H1 (cell line): ENCODE measurements around the gene PYY. TPM values are rescaled to one million over a fixed set of nuclear protein-coding genes. Genes with fewer than 3 reads are reported as not detected.
A peak's percentile ranks its signal among the peaks of the same experiment; 100 is the strongest.

Experiments used
- BCL11A ChIP-seq, 2 experiments: IDR thresholded peaks; one replicate each; pipeline ENCODE4 v1.6.1; 2011; ENCODE audit warnings: low read depth in 2 of 2, low read length in 2 of 2, mild to moderate bottlenecking in 2 of 2
- CHD1 ChIP-seq: IDR thresholded peaks from 2 replicates; pipeline ENCODE4 v1.6.1; 2012; ENCODE audit warnings: low read depth, low read length, improper control_type of control experiment
- CHD2 ChIP-seq: IDR thresholded peaks from 2 replicates; pipeline ENCODE4 v1.6.1; 2012; ENCODE audit warnings: low read length, improper control_type of control experiment
- E2F6 ChIP-seq: IDR thresholded peaks from 2 replicates; pipeline ENCODE4 v1.6.1; 2012; ENCODE audit warnings: inconsistent platforms
- EGR1 ChIP-seq: IDR thresholded peaks from 2 replicates; pipeline ENCODE4 v1.6.1; 2011; ENCODE audit warnings: low read depth, low read length, borderline replicate concordance
- GABPA ChIP-seq: IDR thresholded peaks from 2 replicates; pipeline ENCODE4 v1.6.1; 2011; ENCODE audit warnings: mild to moderate bottlenecking, low read length, moderate library complexity, borderline replicate concordance; ENCODE audit not compliant: insufficient read depth
- HDAC6 ChIP-seq: IDR thresholded peaks from one replicate; pipeline ENCODE4 v1.7.1; 2012; ENCODE audit warnings: low read depth, mild to moderate bottlenecking, inconsistent platforms, low read length, moderate library complexity
- JUN ChIP-seq: IDR thresholded peaks from 2 replicates; pipeline ENCODE4 v1.6.1; 2011; ENCODE audit warnings: low read depth, mild to moderate bottlenecking, improper control_type of control experiment, low read length
- KDM1A ChIP-seq: fragments of 200-600, 300-600 bp; sonication (generic); IDR thresholded peaks from 2 replicates; pipeline ENCODE4 v1.7.1; 2016; ENCODE audit warnings: mild to moderate bottlenecking, low read length, borderline replicate concordance
- KDM4A ChIP-seq: IDR thresholded peaks from one replicate; pipeline ENCODE4 v1.7.1; 2012; ENCODE audit warnings: low read depth, mild to moderate bottlenecking, moderate library complexity, low read length, inconsistent platforms; ENCODE audit not compliant: severe bottlenecking
- KDM5A ChIP-seq: fragments of 200-600 bp; IDR thresholded peaks from 2 replicates; pipeline ENCODE4 v1.7.1; 2012; ENCODE audit warnings: mild to moderate bottlenecking, low read length, inconsistent platforms, mixed read lengths
- MAX ChIP-seq: IDR thresholded peaks from 2 replicates; pipeline ENCODE4 v1.6.1; 2012; ENCODE audit warnings: inconsistent platforms
- NRF1 ChIP-seq: IDR thresholded peaks from 2 replicates; pipeline ENCODE4 v1.6.1; 2011; ENCODE audit warnings: mild to moderate bottlenecking, low read depth, low read length, improper control_type of control experiment
- POLR2AphosphoS5 ChIP-seq: IDR thresholded peaks from 2 replicates; pipeline ENCODE4 v1.6.1; 2011; ENCODE audit warnings: low read depth, low read length
- POU5F1 ChIP-seq: IDR thresholded peaks from 2 replicates; pipeline ENCODE4 v1.6.1; 2011; ENCODE audit warnings: low read depth, mild to moderate bottlenecking, low read length, moderate library complexity
- RFX5 ChIP-seq: IDR thresholded peaks from 2 replicates; pipeline ENCODE4 v1.6.1; 2011; ENCODE audit warnings: low read depth, low read length, improper control_type of control experiment, borderline replicate concordance
- SIN3A ChIP-seq, 2 experiments: IDR thresholded peaks in 1 of 2; conservative IDR thresholded peaks in 1 of 2; 2 replicates each; pipeline ENCODE4 v1.6.1; 2011 to 2012; ENCODE audit warnings: low read length in 2 of 2, improper control_type of control experiment in 1 of 2, low read depth in 1 of 2, mild to moderate bottlenecking in 1 of 2
- SIX5 ChIP-seq: IDR thresholded peaks from 2 replicates; pipeline ENCODE4 v1.6.1; 2011; ENCODE audit warnings: mild to moderate bottlenecking, low read depth, low read length
- SP1 ChIP-seq: IDR thresholded peaks from 2 replicates; pipeline ENCODE4 v1.6.1; 2011; ENCODE audit warnings: low read depth, low read length
- SP2 ChIP-seq: IDR thresholded peaks from 2 replicates; pipeline ENCODE4 v1.6.1; 2012; ENCODE audit warnings: mild to moderate bottlenecking, low read length, inconsistent platforms
- SP4 ChIP-seq: IDR thresholded peaks from 2 replicates; pipeline ENCODE4 v1.6.1; 2012; ENCODE audit warnings: low read length, inconsistent platforms
- SRF ChIP-seq: IDR thresholded peaks from 2 replicates; pipeline ENCODE4 v1.6.1; 2011; ENCODE audit warnings: mild to moderate bottlenecking, low read depth, low read length, moderate library complexity
- SUZ12 ChIP-seq: fragments of 200-600 bp; sonication (generic); IDR thresholded peaks from 2 replicates; pipeline ENCODE4 v1.6.1; 2012; ENCODE audit warnings: mild to moderate bottlenecking, inconsistent platforms, low read length, moderate library complexity, mixed read lengths
- TAF1 ChIP-seq: IDR thresholded peaks from 2 replicates; pipeline ENCODE4 v1.6.1; 2011; ENCODE audit warnings: mild to moderate bottlenecking, low read depth, low read length
- TBP ChIP-seq: IDR thresholded peaks from 2 replicates; pipeline ENCODE4 v1.6.1; 2011; ENCODE audit warnings: low read depth, low read length, improper control_type of control experiment
- polyA plus RNA-seq, 7 experiments: library from polyadenylated mRNA; depleted of rRNA in 3 of 7; stranded (reverse) in 5 of 7; unstranded in 2 of 7; fragments of >200 nt in 5 of 7; fragments of 200-250 nt in 2 of 7; gene quantifications; 1 replicate in 5 of 7; 2 replicates in 1 of 7; 4 replicates in 1 of 7; pipeline versions ENCODE4 v1.2.1 to v1.2.3, GENCODE V29; 2011 to 2013; ENCODE audit warnings: missing spikeins in 2 of 7, mixed read lengths in 2 of 7
- total RNA-seq: library from RNA; stranded (reverse); fragmentation: NEBNext Ultra II Directional; extraction: Animal tissue kit (Norgen Biotek cat#: 25700); gene quantifications from 2 replicates; pipeline ENCODE4 v1.2.1, GENCODE V29; 2021

Gene PYY
- total and polyA plus RNA-seq, 2 of the 8 experiments (the other 6 are each of a cell fraction or from before 2014, with no cell fraction given), result 0.93 to 3.4 TPM

- no peak for TF ChIP-seq POLR2AphosphoS5
- no peak for TF ChIP-seq SP1
- no peak for TF ChIP-seq KDM1A
- peak; percentile 39; the same call in 1 of the 2 replicates for TF ChIP-seq SUZ12
- no peak for TF ChIP-seq BCL11A (IDR thresholded peaks at IDR 0.05; ENCODE audit: low read depth in 2 of 2, low read length in 2 of 2)
- TF ChIP-seq EGR1, result no peak
- TF ChIP-seq KDM4A, result peak; percentile 83
- TF ChIP-seq RFX5, result no peak
- no peak for TF ChIP-seq SIX5
- no peak for TF ChIP-seq CHD1
- no peak for TF ChIP-seq JUN
- TF ChIP-seq HDAC6, result no peak
- TF ChIP-seq MAX, result peak; percentile 54; the same call in 1 of the 2 replicates
- TF ChIP-seq E2F6, result peak; percentile 28; the same call in 1 of the 2 replicates
- no peak; the same call in 1 of the 2 replicates for TF ChIP-seq GABPA
- TF ChIP-seq KDM5A, result no peak
- no peak for TF ChIP-seq TAF1
- TF ChIP-seq SRF, result no peak
- no peak for TF ChIP-seq SIN3A (conservative IDR thresholded peaks at IDR 0.05 in 1 of 2, IDR thresholded peaks at IDR 0.05 in 1 of 2; ENCODE audit: low read depth in 1 of 2, low read length in 2 of 2)
- TF ChIP-seq SP2, result no peak
- no peak for TF ChIP-seq TBP
- TF ChIP-seq POU5F1, result no peak
- no peak for TF ChIP-seq SP4
- TF ChIP-seq NRF1, result no peak
- peak; percentile 57; the same call in 1 of the 2 replicates for TF ChIP-seq CHD2
Observed at GRCh38 chr17:43994272-43995149, 40.8 kb upstream of the PYY start (continued).
